Femur (tissue), 1 donor: ENCODE results near the gene RC3H1.
"Not testable (repeated sequence)": the region's sequence is repeated elsewhere in the genome, so short reads cannot be mapped to it uniquely, and the experiment has no call there.

ENCODE experiments used
- DNase-seq: peaks from one replicate; pipeline ENCODE4 v3.0.0-alpha.2; 2017

The RC3H1 gene

DNA sequence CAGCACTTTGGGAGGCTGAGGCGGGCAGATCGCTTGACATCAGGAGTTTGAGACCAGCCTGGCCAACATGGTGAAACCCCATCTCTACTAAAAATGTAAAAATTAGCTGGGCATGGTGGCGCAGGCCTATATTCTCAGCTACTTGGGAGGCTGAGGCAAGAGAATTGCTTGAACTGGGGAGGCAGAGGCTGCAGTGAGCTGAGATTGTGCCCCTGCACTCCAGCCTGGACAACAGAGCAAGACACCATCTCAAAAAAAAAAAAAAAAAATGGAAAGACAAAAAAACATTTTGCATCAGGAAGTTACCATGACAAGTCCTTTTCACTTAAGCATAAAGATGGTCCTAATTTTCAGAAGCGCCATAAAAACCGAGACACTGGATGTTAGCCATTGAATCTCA is 91.6 kb downstream of the RC3H1 start:
- not testable (repeated sequence) for DNase-seq

DNA sequence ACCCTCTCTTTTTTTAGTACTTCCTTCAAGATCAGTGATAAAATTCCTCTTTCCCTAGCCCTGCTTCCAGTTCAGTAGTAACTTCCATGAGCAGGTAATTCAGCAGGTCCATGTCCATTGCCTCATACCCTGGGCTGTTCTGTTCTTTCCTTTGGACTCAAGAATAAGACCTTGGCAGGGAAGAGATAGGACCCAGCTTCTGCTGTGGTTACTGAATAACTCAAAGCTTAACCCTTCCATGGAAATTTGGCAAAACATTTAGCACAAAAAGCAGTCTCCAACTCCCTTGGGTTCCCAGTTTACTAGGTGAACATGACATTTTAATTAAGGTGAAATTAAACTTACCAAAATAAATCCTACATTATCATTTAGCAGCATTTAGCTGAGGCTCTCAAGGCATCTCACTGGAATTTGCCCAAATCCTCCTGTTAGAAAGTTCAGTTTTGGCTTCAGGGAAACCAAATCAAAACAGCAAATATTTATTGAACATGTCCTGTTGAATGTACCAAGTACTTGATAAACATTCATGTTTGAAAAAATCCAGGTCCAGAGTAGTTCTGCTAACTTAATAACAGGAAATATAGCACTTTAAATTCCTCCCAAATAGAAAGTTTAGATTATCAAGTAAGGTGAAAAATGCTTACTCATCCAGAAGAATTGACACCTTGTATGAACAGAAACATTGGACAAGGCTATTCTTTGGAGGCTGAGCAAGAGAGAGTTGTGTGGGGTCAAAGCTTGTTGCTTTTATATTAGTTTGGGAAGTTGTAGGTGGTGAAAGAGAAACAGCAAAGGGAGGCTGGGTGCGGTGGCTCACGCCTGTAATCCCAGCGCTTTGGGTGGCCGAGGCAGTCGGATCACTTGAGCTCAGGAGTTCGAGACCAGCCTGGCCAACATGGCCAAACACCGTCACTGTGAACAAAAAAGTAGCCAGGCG is 96.6 kb downstream of the RC3H1 start:
- no peak for DNase-seq

DNA sequence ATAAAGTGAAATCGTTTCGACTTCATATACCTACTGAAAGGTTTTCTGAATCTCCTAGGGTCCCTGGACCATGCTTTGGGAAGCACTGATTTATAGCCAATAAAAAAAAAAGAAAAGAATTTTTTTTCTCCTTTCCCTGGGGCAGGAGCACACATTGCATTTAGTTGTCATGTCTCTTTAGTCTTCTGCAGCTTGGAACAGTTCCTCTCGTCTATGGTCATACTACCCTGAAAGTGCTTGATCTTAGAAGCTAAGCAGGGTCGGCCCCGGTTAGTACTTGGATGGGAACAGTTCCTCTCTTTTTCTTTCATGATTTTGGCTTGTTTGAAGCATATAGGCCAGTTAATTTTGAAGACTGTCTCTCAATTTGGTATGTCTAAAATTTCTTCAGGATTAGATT is 101.3 kb downstream of the RC3H1 start:
- DNase-seq, result no peak

DNA sequence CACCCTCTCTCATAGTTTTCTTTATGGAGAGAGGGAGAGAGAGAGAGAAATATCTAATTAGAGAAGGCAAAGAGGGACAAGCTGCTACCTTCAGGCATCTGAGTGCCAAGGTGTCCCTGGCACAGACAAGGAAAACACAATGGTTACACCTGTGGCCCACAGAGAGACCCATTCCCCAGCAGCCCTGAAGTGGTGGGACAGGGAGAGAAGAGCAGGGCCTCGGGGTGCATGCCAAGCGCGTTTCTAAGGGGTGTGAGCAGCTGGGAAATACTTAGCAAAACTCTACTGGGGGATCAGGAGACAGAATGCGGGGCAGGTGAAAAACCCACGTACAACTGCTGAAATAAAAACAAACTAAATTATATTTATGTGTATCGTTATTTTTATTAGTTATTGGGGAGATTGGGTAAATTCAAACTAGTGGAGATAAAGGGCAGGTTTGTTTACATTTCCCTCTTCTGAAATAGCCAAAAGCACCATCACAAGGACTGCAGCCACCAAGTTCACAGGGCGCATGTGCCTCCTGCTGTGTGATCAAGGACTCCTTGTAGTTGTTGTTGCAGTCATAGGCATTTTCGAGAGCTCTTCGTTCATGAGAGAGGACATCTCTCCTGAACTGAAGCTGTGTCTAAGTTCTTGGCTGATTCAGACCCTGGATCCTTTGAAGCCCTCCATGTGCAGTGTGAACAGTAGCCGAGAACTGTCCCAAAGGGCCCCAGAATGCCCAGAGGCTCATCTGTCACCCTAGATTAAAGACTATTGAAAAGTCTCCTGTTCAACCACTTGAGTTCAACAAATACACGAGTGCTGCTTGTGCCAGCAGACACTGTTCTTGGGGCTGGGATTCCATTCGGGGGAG is 104.3 kb downstream of the RC3H1 start:
- DNase-seq, result no peak

DNA sequence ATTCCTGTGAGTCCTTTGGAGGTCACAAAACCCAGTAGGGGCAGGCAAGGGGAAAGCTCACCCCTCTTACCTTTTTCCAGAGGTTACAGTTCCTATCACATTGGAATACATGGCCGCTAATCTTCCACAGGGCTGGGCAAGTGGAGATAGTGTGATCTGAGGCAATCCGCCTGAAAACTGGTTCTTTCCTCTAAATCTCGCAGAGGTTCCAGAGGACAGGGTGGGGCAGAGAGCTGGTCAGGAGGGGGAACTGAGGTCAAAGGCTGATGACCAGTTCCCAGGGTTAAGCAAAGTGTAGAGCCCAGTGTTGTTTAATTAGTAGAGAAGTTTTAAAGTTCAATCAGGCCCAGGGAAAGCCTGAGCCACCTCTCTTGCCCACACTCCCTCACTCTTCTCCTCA is 105.0 kb downstream of the RC3H1 start, which contains the start of gene SERPINC1:
TSS of gene SERPINC1 (minus strand) at position 179 of the 400 bp plus-strand sequence. CDS start at position 111, 68 bp downstream.
- no peak for DNase-seq

DNA sequence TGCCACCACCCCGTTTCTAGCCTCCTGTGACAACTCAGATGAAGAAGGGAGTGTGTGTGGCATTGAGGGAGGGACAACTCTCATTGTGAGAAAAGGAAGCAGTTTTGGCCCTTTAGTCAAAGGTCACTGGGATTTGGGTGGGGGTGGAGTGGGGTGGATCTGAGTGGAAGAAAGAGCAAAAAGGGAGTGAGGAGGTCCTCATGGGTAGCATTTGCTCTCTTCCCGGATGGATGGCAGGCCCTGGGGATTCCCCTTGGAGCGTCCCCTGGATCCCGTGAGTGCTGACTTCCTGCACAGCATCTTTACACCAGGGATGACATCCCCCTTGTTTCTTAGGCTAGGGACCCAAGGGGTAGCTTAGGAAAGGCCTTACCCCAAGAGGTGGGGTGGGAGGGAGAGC is 105.5 kb downstream of the RC3H1 start:
- no peak for DNase-seq

DNA sequence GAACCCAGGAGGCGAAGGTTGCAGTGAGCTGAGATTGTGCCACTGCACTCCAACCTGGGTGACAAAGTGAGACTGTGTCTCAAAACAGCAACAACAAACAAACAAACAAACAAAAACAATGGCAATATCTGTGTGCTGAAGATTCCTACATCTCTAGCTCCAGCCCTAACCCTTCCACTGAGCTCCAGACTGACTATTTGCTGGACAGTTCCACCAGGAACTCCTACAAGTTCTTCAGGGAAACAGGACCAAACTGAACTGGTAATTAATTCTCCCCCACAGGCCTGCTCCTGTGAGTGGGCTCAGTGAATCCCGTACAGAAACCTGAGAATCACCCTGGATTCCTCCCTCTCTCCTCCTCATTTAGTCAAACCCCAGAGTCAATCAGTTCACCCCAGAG is 106.6 kb downstream of the RC3H1 start:
- DNase-seq, result no peak

DNA sequence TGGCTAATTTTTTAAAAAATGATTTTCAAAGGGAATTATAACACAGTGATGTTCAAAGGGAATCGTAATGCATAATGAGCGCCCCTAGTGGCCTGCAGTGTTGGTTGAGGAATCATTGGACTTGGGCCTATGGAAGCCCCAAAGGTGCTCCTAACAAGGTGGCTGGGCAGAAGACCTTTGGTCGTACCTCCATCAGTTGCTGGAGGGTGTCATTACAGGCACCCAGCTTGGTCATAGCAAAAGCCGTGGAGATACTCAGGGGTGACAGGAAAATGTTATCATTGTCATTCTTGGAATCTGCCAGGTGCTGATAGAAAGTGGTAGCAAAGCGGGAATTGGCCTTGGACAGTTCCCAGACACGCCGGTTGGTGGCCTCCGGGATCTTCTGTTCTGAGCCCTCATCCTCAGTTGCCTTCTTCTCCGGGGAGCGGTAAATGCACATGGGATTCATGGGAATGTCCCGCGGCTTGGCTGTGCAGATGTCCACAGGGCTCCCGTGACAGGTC is 107.7 kb downstream of the RC3H1 start:
- no peak for DNase-seq

DNA sequence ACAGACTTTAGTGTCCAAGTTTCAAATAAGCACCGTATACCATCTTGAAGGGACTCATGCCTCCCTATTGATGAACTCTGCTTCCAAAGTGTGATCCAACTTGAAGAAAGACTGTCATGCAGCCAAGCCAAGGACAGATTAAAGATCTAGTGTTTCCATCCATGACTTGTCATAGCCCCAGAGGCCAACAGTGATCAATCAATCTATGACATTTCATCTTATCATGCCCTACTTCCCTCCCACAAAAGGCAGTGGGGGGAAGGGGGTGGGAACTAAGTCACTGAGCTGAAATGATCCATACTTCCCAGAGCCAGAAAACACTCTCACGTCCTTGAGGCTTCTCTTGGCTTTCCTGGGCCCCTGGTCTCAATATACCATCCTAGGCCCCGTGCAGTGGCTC is 109.0 kb downstream of the RC3H1 start:
- no peak for DNase-seq

DNA sequence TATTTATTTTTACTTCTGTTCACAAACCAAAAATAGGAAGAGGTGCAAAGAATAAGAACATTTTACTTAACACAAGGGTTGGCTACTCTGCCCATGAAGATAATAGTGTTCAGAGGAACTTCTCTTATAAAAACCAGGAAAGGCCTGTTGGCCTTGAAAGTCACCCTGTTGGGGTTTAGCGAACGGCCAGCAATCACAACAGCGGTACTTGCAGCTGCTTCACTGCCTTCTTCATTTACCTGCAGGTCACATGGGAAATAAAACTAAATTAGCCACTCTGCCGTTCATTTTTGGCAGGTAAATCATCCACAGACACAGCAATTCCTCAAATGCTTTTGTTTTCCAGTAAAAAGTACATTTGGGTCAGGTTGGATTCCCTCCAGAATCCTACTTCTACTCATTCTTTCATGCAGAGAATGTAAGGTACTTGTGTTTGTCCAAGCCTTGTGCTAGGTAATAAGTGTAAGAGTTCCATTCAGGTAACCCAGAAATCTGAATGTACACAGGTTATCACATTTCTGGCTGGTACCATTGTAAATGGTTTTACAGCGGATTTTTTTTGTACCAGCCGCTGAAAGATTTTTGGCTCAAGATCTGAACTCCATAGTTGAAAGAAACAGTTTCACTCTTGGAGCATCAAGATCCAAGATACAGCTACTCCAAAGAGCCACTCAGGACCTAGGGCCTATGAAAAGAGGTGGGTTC is 118.2 kb downstream of the RC3H1 start:
- no peak for DNase-seq

DNA sequence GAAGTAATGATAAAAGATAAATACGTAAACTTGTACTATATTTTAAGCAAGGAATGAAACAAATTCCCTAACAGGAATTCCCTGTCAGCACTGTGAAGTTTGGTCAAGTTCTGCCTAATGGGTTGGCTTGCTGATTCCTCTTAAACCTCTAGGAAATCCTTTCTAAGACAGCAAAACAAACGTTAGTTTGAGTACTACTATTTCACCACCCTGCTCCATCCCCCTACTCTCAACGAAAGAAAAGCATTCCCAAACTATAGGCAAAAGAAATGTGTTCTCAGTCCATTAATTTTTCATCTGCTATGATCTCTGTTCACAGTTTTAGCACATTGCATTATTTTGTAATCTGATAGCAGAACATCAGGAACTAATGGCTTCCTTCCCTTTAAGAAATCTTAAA is 121.2 kb downstream of the RC3H1 start:
- no peak for DNase-seq

DNA sequence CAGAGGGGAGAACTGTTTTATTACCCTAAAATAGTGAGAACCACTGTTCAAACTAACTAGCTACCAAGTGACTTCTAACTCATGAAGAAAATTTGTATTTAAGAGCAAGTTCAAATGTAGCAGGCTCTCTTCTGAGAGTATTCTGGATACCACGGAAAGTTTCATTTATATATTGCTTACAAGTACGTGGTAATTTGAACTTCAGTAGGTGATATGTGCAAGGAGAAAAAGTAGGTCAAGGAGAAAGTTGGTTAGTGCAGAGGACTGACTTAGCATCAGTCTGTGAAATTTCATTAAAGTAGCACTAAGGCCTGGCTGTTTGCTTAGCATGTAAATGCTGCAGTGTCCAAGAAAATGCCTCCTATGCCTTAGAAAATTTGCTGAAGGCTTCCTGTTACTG is 121.7 kb downstream of the RC3H1 start:
- DNase-seq, result no peak

DNA sequence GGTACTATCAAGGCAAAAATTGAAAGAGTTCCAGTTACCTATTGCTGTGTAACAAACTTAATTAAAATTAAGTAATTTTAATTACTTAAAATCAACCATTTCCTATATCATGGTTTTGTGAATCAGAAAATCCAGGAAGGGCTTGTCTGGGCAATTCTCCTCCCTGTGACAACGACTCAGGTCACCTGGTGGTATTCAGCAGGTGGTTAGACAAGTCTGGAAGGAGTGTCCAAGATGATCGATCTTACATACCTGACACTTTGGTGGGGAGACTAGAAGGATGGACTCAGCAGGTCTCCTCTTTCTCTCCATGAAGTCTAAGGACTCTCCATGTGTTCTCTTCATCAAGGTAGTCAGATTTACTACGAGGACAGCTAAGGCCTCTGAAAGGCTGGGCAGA is 128.0 kb downstream of the RC3H1 start:
- DNase-seq, result no peak

DNA sequence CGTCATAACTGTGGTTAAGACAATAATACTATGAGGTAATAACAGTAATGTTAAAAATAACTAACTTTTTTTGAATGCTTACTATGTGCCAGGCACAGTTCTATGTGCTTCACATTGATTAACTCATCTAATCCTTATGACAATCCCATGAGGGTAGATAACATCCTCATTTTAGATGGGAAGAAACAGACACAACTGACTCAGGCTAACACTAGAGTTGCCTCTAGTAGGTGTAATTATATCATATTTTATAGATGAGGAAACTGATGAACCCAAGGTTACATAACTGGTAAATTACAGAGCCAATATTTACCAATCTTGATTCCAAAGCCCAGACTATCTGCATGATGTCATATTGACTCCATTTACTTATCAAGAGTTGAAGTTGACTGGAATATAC is 128.5 kb downstream of the RC3H1 start:
- DNase-seq, result no peak

DNA sequence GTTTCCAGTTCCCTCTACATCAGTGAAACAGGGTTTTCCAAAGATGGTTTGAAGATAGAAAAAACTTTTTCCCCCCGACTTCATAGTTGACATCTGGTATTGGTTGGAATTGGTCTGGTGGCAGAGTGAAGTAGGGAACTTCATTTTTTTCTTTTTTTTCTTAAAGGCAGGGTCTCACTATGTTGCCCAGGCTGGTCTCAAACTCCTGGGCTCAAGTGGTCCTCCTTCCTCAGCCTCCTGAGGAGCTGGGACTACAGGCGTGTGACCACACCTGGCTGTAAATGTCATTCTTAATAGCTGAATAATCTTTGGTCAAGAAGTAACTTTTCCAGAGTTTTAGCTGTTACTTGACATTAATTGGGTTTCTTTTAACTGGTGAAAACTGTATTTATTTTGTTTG is 132.3 kb downstream of the RC3H1 start:
- no peak for DNase-seq

DNA sequence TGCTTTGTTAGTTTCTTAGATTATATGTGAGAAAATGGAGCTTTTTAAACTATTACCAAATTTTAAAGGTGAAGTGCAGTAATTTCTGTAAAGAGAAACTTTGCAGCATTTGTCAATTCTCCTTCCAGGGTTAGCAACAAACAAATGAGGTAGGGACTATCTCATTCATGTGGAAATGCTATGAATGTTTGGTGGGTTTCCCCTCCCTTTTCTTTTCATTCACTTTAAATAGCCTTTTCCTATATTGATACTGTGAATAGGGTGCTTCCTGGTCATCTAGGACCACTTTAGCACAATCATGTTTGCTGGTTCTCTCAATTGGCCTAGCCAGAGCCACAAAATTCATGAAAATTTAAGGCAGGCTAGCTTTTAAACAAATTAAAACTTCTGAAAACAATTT is 133.4 kb downstream of the RC3H1 start:
- no peak for DNase-seq

DNA sequence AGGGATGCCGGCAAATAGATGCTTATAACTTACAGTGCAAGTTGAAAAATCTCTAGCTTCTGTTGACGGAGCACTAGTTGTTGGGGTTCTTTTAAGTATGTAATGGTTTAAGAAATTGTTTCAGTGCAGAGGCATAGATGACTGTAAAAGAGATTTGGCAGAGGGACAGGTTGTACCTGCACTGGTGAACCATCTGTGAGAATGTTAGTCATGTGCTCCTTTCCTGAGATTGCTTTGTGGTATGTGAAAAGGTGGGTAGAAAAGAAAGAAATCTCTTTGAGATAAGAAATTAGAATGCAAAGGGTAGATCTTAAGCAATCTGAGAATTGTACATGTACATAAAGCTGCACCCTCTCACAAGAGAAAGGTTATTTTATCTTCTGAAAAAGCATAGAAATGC is 134.5 kb downstream of the RC3H1 start:
- DNase-seq, result no peak

DNA sequence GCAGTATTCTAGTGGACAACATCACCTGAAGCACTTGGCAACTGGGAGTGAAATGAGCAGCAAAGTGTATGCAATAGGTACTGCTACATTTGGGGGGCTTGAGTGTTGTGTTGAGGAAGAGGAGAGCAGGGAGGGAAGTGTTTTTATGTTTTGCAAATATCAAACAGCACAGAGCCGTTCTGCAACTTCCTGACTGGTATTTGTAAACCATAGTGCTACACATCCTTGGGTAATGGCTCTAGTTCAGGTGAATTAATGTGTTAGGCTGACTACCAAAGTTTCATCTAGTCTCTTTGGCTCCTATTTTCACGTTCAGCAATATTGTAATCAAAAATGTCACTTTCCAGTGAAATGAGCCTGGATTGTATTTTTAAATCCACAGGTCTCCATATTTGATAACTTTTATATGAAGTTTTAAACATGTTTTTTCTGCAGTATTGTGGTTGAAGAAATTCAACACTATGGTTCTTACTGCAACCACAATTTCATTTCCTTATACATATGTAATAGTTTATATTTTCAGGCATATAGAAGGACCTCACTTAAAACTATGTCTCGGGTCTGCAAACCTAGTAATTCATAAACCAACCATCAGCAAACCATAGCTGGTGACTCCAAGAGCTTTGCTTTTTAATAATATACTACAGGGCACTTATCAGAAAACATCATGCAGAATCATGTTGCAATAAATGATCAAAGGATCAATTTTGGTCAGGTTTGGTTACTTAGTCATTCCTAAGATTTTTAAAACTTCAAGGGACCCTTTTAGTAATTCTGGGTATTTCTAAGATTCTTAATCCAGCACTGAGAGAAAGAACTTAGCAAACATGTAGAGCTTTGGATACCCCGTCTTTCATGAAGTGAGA is 135.2 kb downstream of the RC3H1 start:
- DNase-seq, result no peak

DNA sequence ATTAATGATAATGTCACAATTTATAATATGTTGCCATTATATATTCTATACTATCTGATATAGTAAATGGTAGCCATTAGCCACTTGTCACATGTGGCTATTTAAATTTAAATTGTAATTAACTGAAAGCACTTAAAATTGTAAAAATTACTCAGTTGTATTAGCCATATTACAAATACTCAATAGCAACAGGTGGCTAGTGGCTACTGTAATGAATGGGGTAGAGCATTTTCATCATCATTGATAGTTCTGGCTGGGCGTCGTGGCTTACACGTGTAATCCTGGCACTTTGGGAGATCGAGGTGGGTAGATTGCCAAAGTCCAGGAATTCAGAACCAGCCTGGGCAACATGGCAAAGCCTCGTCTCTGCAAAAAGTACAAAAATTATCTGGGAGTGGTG is 137.5 kb downstream of the RC3H1 start:
- DNase-seq, result no peak
